HG02642 (cell line): ENCODE data around the gene BLACAT1.

Experiments
- ATAC-seq: cut with Tn5 transposase; IDR thresholded peaks from one replicate; pipeline ENCODE4 v1.9.1; 2021; ENCODE audit warnings: mild to moderate bottlenecking; ENCODE audit not compliant: unreplicated experiment, poor library complexity

BLACAT1 gene

GRCh38 chr1:205456868-205457745, 1.3 kb upstream of the BLACAT1 start:
- ATAC-seq = no peak

DNA sequence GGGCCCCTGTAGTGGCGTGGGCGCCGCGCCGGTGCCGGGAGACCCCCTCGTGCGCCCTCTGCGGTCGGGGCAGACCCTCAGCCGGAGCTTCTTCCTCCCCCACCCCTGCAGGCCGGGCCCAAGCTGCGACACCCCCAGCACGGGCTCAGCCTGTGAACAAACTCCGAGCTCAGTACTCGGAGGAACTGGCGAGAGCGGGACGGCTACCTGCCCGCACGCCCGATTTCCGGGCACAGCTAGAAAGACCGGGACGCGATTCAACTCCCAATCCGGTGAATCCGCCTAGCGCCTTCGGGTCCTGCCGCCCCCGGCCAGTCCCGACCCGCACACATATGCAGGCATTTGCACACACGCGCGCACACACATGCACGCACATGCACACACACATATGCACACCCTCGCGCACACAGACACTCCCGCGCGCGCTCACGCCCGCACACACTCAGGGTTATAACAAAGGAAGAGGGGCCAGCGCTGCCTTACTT, 580 bp upstream of the BLACAT1 start:
- ATAC-seq = no peak

- ATAC-seq = no peak
These were observed 926 bp downstream of the BLACAT1 start for GRCh38 chr1:205454903-205455335.

- no peak for ATAC-seq
These were observed 2.4 kb downstream of the BLACAT1 start for GRCh38 chr1:205453466-205453865.

- no peak for ATAC-seq
These were observed 2.9 kb downstream of the BLACAT1 start for GRCh38 chr1:205452933-205453332.

GRCh38 chr1:205452364-205452763, 3.5 kb downstream of the BLACAT1 start:
- ATAC-seq = no peak

- no peak for ATAC-seq
These were observed 4.1 kb downstream of the BLACAT1 start for GRCh38 chr1:205451759-205452164.

DNA sequence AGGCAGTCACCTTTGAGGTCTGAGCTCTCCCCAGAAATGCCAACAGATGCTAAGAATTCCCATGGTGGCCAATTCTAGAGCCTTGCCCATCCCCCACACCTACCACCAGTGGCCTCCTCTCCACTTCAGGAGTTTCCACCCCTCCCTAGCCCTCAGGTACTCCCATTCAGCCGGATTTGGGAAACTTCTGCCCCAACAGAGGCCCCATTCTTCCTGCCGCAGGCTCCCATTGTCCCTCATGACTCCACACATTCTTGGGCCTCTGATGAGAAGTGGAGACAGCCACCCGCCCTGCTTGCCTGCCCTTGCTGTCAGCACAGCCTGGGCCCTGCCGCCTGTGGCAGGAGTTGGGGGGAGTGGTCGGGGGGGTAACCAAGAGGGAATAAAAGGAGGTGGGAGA, 4.6 kb downstream of the BLACAT1 start:
- ATAC-seq = no peak

DNA sequence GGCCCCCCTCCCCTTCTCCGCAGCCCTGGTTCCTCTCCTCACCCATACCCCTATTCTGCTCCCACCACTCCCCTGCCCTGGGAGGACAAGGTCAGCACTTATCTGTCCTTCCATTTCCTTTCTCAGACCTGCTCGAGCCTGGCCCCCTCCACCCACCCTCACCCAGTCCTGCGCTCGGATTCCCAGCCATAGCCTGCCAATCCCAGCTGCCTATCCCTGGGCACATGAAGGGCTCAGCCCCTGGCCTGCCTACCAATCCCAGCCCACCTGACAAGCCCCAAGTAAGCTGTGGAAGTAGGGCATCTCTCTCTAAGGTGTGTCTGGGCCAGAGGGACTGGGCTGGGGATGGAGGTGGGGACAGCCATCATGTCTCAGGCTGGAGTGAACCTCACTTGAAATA, 5.4 kb downstream of the BLACAT1 start:
- no peak for ATAC-seq

GRCh38 chr1:205449750-205450443, 5.9 kb downstream of the BLACAT1 start:
- no peak for ATAC-seq

DNA sequence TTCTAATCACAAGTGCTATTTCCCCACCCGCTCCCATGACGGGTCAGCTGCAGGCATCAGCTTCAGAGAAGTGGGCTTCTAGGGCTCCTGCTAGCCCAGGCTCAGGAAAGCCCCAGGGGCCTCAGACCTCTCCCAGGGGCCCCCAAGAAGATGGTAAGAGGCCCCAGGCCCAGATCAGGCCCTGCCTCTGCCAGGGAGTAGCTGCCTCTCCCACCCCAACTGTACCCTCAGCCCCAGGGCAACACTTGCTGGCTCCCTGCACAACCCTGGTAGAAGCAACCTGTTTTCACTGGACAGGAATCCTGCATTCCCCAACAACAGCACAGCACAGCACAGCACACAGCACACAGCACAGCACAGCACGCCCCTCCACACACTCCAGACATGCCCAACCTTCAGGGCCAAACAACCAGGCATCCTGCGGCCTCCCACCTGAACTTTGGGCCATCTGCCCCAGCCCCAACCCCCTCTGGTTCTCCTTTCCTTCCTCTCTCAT, 6.5 kb downstream of the BLACAT1 start:
- no peak for ATAC-seq

GRCh38 chr1:205448540-205449253, 7.1 kb downstream of the BLACAT1 start:
- ATAC-seq = no peak

DNA sequence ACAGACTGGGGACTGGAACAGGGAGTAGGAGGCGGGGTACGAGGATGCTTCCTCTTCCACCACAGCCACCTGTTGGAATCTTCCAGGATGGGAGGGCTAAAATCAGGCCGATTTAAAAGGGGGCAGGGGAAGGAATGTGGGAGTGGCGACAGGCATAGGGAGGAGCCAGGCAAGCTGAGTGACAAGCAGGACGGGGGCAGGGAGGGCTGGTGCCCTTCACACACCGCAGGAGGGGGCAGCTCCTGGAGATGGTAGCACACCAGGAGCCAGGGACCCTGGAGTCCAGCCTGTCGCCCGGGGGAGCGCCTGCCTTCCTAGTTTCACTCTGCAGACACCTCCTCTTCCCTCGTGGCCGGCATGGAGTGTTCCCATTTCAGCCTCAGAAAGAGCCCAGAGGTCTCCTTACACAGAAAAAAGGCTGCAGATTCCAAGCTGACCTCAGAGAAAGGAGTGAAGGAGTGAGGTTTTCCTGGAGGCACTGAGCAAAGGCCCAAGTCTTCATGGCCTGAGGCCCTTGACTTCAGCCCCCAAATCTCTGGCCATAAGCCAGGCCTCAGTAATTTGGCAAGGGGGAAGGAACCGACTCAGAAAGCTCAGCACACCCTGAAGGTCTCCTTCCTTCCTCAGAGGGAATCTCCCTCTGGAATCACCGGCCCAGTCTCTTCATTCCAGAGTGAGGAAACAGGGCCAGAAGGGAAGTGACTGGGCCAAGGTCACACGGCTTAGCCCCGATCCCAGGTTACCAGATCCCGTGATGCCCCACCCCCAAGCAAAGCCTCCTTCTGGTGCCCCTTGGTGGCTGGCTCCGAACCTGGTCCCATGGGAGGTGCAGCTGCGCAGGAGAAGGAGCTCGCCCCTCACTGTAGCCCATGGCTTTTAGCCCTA, 8.1 kb downstream of the BLACAT1 start:
- no peak for ATAC-seq

DNA sequence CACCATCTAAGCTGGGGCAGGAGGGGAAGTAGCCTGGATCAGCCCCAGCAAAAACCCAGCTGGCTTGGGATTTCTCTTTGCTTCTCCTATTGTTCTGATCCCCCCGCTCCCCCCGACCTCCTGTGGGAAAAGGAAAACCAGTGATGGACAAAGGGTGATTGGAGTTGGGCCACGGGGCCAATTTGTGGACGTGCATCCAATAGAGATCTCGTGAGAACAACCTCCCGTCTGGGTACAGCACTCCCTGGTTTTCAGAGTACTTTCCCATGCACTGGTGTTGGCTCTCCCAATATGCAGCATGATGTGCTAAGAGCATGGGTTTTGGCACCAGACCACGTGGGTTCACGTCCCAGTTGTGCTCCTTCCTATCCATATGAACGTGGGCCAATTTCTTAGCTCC, 9.0 kb downstream of the BLACAT1 start:
- no peak for ATAC-seq

DNA sequence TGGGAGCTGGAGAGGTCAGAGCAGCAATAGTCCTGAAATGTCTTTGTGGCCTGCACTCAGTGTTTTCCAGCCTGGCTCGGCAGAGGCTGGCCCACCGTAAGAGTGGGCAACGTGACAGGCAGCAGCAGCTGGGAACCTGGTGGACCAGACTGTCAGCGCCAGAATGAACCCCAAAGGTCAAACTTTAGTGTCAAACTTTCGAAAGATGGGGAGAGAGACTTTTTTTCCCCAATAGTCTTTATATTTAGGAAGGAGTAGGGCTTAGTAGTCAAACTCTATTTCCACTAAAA, 10.3 kb downstream of the BLACAT1 start:
- no peak for ATAC-seq

GRCh38 chr1:205444931-205445645, 10.8 kb downstream of the BLACAT1 start:
- ATAC-seq = no peak

- no peak for ATAC-seq
These were observed 11.4 kb downstream of the BLACAT1 start for GRCh38 chr1:205444300-205444930.

GRCh38 chr1:205443585-205444299, 12.1 kb downstream of the BLACAT1 start:
- ATAC-seq = no peak
